WTC11 (cell line): ENCODE data around the gene CCS. TPM values are rescaled to one million over a fixed set of nuclear protein-coding genes. Genes with fewer than 3 reads are reported as not detected.

Source experiments
- FOXK1 ChIP-seq: sonication (generic); formaldehyde crosslinking; IDR thresholded peaks from 2 replicates; pipeline ENCODE4 v1.8.0; 2022; ENCODE audit warnings: mild to moderate bottlenecking, moderate library complexity, missing genetic modification reagents
- HMGA2 ChIP-seq: fragments of 250-450 bp; sonication (Bioruptor Pico); IDR thresholded peaks from 2 replicates; pipeline ENCODE4 v1.4.0; 2021; ENCODE audit warnings: mild to moderate bottlenecking, moderate library complexity
- JAZF1 ChIP-seq: fragments of 250-450 bp; sonication (Bioruptor Pico); IDR thresholded peaks from 2 replicates; pipeline ENCODE4 v1.9.0; 2021; ENCODE audit warnings: moderate library complexity, mild to moderate bottlenecking, inconsistent platforms
- KAT7 ChIP-seq: sonication (generic); formaldehyde crosslinking; IDR thresholded peaks from 2 replicates; pipeline ENCODE4 v1.8.1; 2023; ENCODE audit warnings: missing genetic modification reagents, mild to moderate bottlenecking, borderline replicate concordance
- MYBL2 ChIP-seq: sonication (generic); formaldehyde crosslinking; IDR thresholded peaks from 2 replicates; pipeline ENCODE4 v1.8.1; 2023; ENCODE audit warnings: mild to moderate bottlenecking, moderate library complexity, missing genetic modification reagents
- NFE2L1 ChIP-seq: sonication (generic); formaldehyde crosslinking; IDR thresholded peaks from 2 replicates; pipeline ENCODE4 v1.8.1; 2023; ENCODE audit warnings: missing genetic modification reagents
- NR1H2 ChIP-seq: sonication (generic); formaldehyde crosslinking; IDR thresholded peaks from 2 replicates; pipeline ENCODE4 v1.9.0; 2021; ENCODE audit warnings: mild to moderate bottlenecking, moderate library complexity, missing genetic modification reagents
- NR2C2 ChIP-seq: sonication (generic); formaldehyde crosslinking; IDR thresholded peaks from 2 replicates; pipeline ENCODE4 v1.8.0; 2022; ENCODE audit warnings: mild to moderate bottlenecking, missing genetic modification reagents
- NR3C1 ChIP-seq: sonication (generic); formaldehyde crosslinking; conservative IDR thresholded peaks from 2 replicates; pipeline ENCODE4 v1.8.1; 2023; ENCODE audit warnings: low read depth, mild to moderate bottlenecking, missing genetic modification reagents
- OVOL2 ChIP-seq: fragments of 250-450 bp; sonication (Bioruptor Pico); IDR thresholded peaks from 2 replicates; pipeline ENCODE4 v1.9.0; 2021; ENCODE audit warnings: mild to moderate bottlenecking, borderline replicate concordance
- PREB ChIP-seq: sonication (generic); formaldehyde crosslinking; IDR thresholded peaks from 2 replicates; pipeline ENCODE4 v1.8.1; 2022; ENCODE audit warnings: mild to moderate bottlenecking, missing genetic modification reagents, moderate library complexity, borderline replicate concordance
- RELA ChIP-seq: sonication (generic); formaldehyde crosslinking; IDR thresholded peaks from 2 replicates; pipeline ENCODE4 v1.8.1; 2022; ENCODE audit warnings: missing genetic modification reagents, mild to moderate bottlenecking, borderline replicate concordance
- SP1 ChIP-seq: sonication (generic); formaldehyde crosslinking; conservative IDR thresholded peaks from 2 replicates; pipeline ENCODE4 v1.8.1; 2022; ENCODE audit warnings: missing genetic modification reagents
- TCF7 ChIP-seq: sonication (generic); formaldehyde crosslinking; IDR thresholded peaks from 2 replicates; pipeline ENCODE4 v1.8.0; 2022; ENCODE audit warnings: mild to moderate bottlenecking, low read depth, missing genetic modification reagents, moderate library complexity
- TP53 ChIP-seq: sonication (generic); formaldehyde crosslinking; IDR thresholded peaks from 2 replicates; pipeline ENCODE4 v1.8.1; 2023; ENCODE audit warnings: mild to moderate bottlenecking, missing genetic modification reagents
- USF2 ChIP-seq: sonication (generic); formaldehyde crosslinking; IDR thresholded peaks from 2 replicates; pipeline ENCODE4 v1.8.1; 2023; ENCODE audit warnings: mild to moderate bottlenecking, missing genetic modification reagents, moderate library complexity
- ZNF121 ChIP-seq: sonication (generic); formaldehyde crosslinking; IDR thresholded peaks from 2 replicates; pipeline ENCODE4 v1.8.0; 2023; ENCODE audit warnings: missing genetic modification reagents
- ZNF232 ChIP-seq: sonication (generic); formaldehyde crosslinking; IDR thresholded peaks from 2 replicates; pipeline ENCODE4 v1.8.0; 2022; ENCODE audit warnings: mild to moderate bottlenecking, missing genetic modification reagents
- ZNF263 ChIP-seq: sonication (generic); formaldehyde crosslinking; IDR thresholded peaks from 2 replicates; pipeline ENCODE4 v1.8.1; 2022; ENCODE audit warnings: low read depth, mild to moderate bottlenecking, moderate library complexity, missing genetic modification reagents
- ZNF423 ChIP-seq: fragments of 250-450 bp; sonication (Bioruptor Pico); IDR thresholded peaks from 2 replicates; pipeline ENCODE4 v2.1.2; 2022; ENCODE audit warnings: mild to moderate bottlenecking, moderate library complexity
- ZNF671 ChIP-seq: fragments of 250-450 bp; sonication (Bioruptor Pico); IDR thresholded peaks from 2 replicates; pipeline ENCODE4 v1.8.0; 2021; ENCODE audit warnings: mild to moderate bottlenecking
- total RNA-seq: library from RNA; stranded (reverse); gene quantifications from 3 replicates; pipeline ENCODE4 v1.2.3, GENCODE V29; 2021
- TF ChIP-seq, protein P1 (sequence below): sonication (generic); formaldehyde crosslinking; IDR thresholded peaks from 2 replicates; pipeline ENCODE4 v1.8.0; 2022; ENCODE audit warnings: mild to moderate bottlenecking, missing genetic modification reagents
- TF ChIP-seq, protein P2 (sequence below): fragments of 250-450 bp; sonication (Bioruptor Pico); IDR thresholded peaks from 2 replicates; pipeline ENCODE4 v2.1.2; 2022; ENCODE audit warnings: mild to moderate bottlenecking, moderate library complexity
- TF ChIP-seq, protein P3 (sequence below): sonication (generic); formaldehyde crosslinking; IDR thresholded peaks from 2 replicates; pipeline ENCODE4 v1.8.1; 2022; ENCODE audit warnings: low read depth, mild to moderate bottlenecking, moderate library complexity, missing genetic modification reagents, borderline replicate concordance
- TF ChIP-seq, protein P4 (sequence below): sonication (generic); formaldehyde crosslinking; IDR thresholded peaks from 2 replicates; pipeline ENCODE4 v1.8.0; 2022; ENCODE audit warnings: missing genetic modification reagents
- TF ChIP-seq, protein P5 (sequence below): sonication (generic); formaldehyde crosslinking; IDR thresholded peaks from 2 replicates; pipeline ENCODE4 v1.8.1; 2022; ENCODE audit warnings: missing genetic modification reagents, borderline replicate concordance
- TF ChIP-seq, protein P6 (sequence below): sonication (generic); formaldehyde crosslinking; IDR thresholded peaks from 2 replicates; pipeline ENCODE4 v1.8.1; 2022; ENCODE audit warnings: low read depth, missing genetic modification reagents, borderline replicate concordance

Gene CCS
- total RNA-seq, 1 experiment from 2014 or later = 35.9 TPM

- TF ChIP-seq OVOL2 (no peak), TCF7 (CRISPR knock-in tag) (peak; percentile 82; the same call in 1 of the 2 replicates), NR2C2 (CRISPR knock-in tag) (no peak), HMGA2 (CRISPR knock-in tag) (no peak), FOXK1 (CRISPR knock-in tag) (peak; percentile 76), JAZF1 (CRISPR knock-in tag) (no peak), NFE2L1 (CRISPR knock-in tag) (peak; percentile 87; the same call in 1 of the 2 replicates), ZNF671 (peak; percentile 28; the same call in 1 of the 2 replicates), NR1H2 (CRISPR knock-in tag) (no peak), SP1 (CRISPR knock-in tag) (peak; percentile 79), TP53 (no peak), KAT7 (CRISPR knock-in tag) (no peak), ZNF232 (CRISPR knock-in tag) (peak; percentile 85), ZNF263 (CRISPR knock-in tag) (0 out of 2 replicates have a peak, but pooled peaks have one; percentile 15), ZNF423 (no peak), USF2 (CRISPR knock-in tag) (no peak), PREB (peak; percentile 76; the same call in 1 of the 2 replicates), ZNF121 (CRISPR knock-in tag) (no peak), MYBL2 (CRISPR knock-in tag) (peak; percentile 95), NR3C1 (CRISPR knock-in tag) (no peak), RELA (peak; percentile 77; the same call in 1 of the 2 replicates)
- TF ChIP-seq, protein P1, sequence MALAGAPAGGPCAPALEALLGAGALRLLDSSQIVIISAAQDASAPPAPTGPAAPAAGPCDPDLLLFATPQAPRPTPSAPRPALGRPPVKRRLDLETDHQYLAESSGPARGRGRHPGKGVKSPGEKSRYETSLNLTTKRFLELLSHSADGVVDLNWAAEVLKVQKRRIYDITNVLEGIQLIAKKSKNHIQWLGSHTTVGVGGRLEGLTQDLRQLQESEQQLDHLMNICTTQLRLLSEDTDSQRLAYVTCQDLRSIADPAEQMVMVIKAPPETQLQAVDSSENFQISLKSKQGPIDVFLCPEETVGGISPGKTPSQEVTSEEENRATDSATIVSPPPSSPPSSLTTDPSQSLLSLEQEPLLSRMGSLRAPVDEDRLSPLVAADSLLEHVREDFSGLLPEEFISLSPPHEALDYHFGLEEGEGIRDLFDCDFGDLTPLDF = no peak; the same call in 1 of the 2 replicates
- TF ChIP-seq, protein P2, sequence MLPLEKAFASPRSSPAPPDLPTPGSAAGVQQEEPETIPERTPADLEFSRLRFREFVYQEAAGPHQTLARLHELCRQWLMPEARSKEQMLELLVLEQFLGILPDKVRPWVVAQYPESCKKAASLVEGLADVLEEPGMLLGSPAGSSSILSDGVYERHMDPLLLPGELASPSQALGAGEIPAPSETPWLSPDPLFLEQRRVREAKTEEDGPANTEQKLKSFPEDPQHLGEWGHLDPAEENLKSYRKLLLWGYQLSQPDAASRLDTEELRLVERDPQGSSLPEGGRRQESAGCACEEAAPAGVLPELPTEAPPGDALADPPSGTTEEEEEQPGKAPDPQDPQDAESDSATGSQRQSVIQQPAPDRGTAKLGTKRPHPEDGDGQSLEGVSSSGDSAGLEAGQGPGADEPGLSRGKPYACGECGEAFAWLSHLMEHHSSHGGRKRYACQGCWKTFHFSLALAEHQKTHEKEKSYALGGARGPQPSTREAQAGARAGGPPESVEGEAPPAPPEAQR = no peak
- TF ChIP-seq, protein P3, sequence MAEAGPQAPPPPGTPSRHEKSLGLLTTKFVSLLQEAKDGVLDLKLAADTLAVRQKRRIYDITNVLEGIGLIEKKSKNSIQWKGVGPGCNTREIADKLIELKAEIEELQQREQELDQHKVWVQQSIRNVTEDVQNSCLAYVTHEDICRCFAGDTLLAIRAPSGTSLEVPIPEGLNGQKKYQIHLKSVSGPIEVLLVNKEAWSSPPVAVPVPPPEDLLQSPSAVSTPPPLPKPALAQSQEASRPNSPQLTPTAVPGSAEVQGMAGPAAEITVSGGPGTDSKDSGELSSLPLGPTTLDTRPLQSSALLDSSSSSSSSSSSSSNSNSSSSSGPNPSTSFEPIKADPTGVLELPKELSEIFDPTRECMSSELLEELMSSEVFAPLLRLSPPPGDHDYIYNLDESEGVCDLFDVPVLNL (CRISPR knock-in tag) = peak; percentile 44; the same call in 1 of the 2 replicates
- TF ChIP-seq, protein P4, sequence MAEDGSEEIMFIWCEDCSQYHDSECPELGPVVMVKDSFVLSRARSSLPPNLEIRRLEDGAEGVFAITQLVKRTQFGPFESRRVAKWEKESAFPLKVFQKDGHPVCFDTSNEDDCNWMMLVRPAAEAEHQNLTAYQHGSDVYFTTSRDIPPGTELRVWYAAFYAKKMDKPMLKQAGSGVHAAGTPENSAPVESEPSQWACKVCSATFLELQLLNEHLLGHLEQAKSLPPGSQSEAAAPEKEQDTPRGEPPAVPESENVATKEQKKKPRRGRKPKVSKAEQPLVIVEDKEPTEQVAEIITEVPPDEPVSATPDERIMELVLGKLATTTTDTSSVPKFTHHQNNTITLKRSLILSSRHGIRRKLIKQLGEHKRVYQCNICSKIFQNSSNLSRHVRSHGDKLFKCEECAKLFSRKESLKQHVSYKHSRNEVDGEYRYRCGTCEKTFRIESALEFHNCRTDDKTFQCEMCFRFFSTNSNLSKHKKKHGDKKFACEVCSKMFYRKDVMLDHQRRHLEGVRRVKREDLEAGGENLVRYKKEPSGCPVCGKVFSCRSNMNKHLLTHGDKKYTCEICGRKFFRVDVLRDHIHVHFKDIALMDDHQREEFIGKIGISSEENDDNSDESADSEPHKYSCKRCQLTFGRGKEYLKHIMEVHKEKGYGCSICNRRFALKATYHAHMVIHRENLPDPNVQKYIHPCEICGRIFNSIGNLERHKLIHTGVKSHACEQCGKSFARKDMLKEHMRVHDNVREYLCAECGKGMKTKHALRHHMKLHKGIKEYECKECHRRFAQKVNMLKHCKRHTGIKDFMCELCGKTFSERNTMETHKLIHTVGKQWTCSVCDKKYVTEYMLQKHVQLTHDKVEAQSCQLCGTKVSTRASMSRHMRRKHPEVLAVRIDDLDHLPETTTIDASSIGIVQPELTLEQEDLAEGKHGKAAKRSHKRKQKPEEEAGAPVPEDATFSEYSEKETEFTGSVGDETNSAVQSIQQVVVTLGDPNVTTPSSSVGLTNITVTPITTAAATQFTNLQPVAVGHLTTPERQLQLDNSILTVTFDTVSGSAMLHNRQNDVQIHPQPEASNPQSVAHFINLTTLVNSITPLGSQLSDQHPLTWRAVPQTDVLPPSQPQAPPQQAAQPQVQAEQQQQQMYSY (CRISPR knock-in tag) = no peak
- TF ChIP-seq, protein P5, sequence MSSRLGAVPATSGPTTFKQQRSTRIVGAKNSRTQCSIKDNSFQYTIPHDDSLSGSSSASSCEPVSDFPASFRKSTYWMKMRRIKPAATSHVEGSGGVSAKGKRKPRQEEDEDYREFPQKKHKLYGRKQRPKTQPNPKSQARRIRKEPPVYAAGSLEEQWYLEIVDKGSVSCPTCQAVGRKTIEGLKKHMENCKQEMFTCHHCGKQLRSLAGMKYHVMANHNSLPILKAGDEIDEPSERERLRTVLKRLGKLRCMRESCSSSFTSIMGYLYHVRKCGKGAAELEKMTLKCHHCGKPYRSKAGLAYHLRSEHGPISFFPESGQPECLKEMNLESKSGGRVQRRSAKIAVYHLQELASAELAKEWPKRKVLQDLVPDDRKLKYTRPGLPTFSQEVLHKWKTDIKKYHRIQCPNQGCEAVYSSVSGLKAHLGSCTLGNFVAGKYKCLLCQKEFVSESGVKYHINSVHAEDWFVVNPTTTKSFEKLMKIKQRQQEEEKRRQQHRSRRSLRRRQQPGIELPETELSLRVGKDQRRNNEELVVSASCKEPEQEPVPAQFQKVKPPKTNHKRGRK = no peak
- TF ChIP-seq, protein P6, sequence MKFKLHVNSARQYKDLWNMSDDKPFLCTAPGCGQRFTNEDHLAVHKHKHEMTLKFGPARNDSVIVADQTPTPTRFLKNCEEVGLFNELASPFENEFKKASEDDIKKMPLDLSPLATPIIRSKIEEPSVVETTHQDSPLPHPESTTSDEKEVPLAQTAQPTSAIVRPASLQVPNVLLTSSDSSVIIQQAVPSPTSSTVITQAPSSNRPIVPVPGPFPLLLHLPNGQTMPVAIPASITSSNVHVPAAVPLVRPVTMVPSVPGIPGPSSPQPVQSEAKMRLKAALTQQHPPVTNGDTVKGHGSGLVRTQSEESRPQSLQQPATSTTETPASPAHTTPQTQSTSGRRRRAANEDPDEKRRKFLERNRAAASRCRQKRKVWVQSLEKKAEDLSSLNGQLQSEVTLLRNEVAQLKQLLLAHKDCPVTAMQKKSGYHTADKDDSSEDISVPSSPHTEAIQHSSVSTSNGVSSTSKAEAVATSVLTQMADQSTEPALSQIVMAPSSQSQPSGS (CRISPR knock-in tag) = no peak
Observed at GRCh38 chr11:66616379-66617154, 23.6 kb downstream of the CCS start, which contains the start of gene RBM14 (continued).
